ENCODE measurements around the gene CSTPP1. TPM values are rescaled to one million over a fixed set of nuclear protein-coding genes. Genes with fewer than 3 reads are reported as not detected.

Gene CSTPP1
- total RNA-seq, 6 experiments from 2014 or later: 3.3 to 7.5 (median 4.6) TPM

DNA sequence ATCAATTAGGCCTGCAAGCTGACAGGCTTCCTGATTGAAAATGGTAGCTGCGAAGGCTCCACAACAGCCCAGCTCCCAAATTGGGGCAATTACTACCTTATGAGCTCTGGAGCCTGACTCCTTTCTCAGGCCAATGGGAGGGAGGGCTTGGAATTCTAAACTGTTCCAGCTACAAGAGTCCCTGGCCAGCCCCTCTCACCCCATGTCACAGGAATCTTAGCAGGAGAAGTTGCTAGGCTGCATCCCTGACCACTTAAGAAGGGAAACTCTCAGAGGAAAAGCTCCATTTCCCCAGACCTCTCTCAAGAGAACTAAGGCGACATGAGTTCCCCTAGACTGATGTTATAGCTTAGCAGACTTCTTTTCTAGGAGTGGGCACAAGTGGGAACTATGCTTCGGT lies 23.1 kb upstream of the CSTPP1 start:
- Histone ChIP-seq H3K9me3 (no peaks in the 10 kb centered on the region), H3K27ac (no peak overlapping the region), H3K36me3 (no peaks in the 10 kb centered on the region), H3K4me3 (no peak overlapping the region), H3K4me1 (peaks cover 0 to 13% (median 0%) of the 10 kb centered on the region in 4 donors), H3K27me3 (peaks cover 0 to 8% of the 10 kb centered on the region in 2 donors)
- no peak for ATAC-seq
- WGBS (ENCODE audit: insufficient coverage, low coverage, low lambda C conversion rate, missing lambda C conversion rate): 78% methylated on average over 2 of the region's 3 CpGs
- intact Hi-C loops (cut with DNase I): no loop called here
- no peak for TF ChIP-seq POLR2A (IDR thresholded peaks at IDR 0.05)
- TF ChIP-seq, protein P1, sequence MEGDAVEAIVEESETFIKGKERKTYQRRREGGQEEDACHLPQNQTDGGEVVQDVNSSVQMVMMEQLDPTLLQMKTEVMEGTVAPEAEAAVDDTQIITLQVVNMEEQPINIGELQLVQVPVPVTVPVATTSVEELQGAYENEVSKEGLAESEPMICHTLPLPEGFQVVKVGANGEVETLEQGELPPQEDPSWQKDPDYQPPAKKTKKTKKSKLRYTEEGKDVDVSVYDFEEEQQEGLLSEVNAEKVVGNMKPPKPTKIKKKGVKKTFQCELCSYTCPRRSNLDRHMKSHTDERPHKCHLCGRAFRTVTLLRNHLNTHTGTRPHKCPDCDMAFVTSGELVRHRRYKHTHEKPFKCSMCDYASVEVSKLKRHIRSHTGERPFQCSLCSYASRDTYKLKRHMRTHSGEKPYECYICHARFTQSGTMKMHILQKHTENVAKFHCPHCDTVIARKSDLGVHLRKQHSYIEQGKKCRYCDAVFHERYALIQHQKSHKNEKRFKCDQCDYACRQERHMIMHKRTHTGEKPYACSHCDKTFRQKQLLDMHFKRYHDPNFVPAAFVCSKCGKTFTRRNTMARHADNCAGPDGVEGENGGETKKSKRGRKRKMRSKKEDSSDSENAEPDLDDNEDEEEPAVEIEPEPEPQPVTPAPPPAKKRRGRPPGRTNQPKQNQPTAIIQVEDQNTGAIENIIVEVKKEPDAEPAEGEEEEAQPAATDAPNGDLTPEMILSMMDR (IDR thresholded peaks at IDR 0.05): no peak
- no peak for DNase-seq

DNA sequence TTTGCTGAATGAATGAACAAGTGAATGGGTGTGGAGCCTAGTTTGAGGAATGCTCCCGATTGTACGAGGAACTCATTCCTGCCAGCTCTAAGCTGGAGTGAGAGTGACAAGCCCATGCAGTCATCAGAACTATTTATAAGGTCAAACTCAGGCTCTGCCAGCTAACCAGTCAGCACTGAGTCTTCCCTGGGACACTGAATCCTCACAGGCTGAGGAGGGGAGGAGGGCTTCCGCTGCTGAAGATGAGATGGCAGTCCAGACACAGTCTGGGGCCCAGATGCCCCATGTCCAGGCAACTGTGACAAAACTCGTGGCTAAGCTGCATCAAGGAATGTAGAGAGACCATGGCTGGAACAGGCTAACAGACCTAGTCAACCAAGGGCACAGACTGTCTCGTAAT lies 22.2 kb upstream of the CSTPP1 start:
- Histone ChIP-seq H3K4me1 (peaks cover 0 to 13% (median 0%) of the 10 kb centered on the region in 4 donors), H3K9me3 (no peaks in the 10 kb centered on the region), H3K27me3 (peaks cover 0 to 8% of the 10 kb centered on the region in 2 donors), H3K27ac (no peak overlapping the region), H3K4me3 (no peak overlapping the region), H3K36me3 (no peaks in the 10 kb centered on the region)
- ATAC-seq: no peak
- WGBS (ENCODE audit: insufficient coverage, low coverage, low lambda C conversion rate, missing lambda C conversion rate): 44% methylated on average over 4 of the region's 5 CpGs
- DNase-seq: no peak
- intact Hi-C loops (cut with DNase I): no loop called here
- TF ChIP-seq POLR2A (IDR thresholded peaks at IDR 0.05): no peak

DNA sequence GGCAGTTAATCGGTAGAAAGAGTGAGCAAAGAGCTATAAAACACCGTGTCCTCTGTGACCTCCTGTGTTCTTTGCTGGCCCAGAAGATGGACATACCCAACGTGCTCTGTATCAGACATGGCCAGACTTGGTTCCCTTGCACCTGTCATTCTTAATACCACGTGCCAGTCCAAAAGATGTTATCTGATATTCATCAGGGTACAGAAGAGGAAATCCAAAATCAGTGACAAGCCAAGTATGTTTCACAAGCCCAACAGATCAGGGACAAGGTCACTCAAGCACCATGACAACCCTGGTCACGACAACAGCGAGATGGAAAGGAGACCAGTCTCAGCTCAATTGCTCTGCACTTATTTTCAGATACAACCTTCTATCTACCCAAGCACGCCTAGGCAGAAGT lies 21.7 kb upstream of the CSTPP1 start:
- Histone ChIP-seq H3K4me1 (peaks cover 0 to 13% (median 0%) of the 10 kb centered on the region in 4 donors), H3K36me3 (no peaks in the 10 kb centered on the region), H3K4me3 (no peak overlapping the region), H3K9me3 (no peaks in the 10 kb centered on the region), H3K27me3 (peaks cover 0 to 8% of the 10 kb centered on the region in 2 donors), H3K27ac (no peak overlapping the region)
- intact Hi-C loops (cut with DNase I): no loop called here
- WGBS (ENCODE audit: insufficient coverage, low coverage, low lambda C conversion rate, missing lambda C conversion rate): 49% methylated on average over 7 of the region's 7 CpGs
- ATAC-seq (no peak), DNase-seq (no peak)
- no peak for TF ChIP-seq POLR2A (IDR thresholded peaks at IDR 0.05)
- TF ChIP-seq, protein P1 (IDR thresholded peaks at IDR 0.05): no peak

DNA sequence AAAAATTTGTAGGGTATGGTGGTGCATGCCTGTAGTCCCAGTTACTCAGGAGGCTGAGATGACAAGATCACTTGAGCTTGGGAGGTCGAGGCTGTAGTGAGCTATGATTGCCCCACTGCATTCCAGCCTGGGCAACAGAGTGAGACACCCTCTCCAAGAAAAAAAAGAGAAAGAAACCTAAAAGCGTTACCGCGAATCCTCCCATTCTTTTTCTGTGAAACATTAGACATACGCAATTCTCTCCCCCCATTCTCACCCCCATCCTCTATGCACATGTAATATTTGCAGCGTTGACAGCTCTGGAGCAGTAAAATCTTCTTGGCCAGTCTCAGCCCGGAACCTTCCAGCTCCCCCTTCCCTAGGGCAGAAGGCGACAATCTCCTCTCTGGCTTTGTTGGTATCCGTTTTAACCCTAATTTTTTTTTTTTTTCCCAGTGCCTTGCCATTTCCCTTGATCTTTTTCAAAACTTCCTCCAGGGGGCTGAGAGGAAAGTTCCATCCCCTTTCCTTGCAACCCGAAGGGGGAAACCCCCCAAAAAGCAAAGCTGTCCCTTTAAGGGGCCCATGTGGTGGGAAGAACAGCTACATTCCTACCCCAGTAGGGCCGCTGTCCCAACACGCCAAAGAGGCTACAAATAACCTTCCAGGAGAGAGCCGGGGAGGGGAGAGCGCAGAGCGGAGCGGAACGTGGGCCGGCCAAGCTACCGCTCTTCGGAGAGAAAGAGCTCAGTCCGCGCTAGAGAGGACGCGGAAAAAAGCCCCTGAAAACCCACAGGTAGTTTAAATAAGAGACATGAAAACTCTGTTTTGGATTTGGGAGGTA lies 20.1 kb upstream of the CSTPP1 start:
- Histone ChIP-seq H3K27me3 (peaks cover 0 to 8% of the 10 kb centered on the region in 2 donors), H3K27ac (peak overlapping the region in 1 of 3 donors; percentile 1), H3K9me3 (no peaks in the 10 kb centered on the region), H3K4me1 (peaks cover 0 to 13% (median 0%) of the 10 kb centered on the region in 4 donors), H3K4me3 (peak overlapping the region; percentile 12 to 57 (median 44)), H3K36me3 (no peaks in the 10 kb centered on the region)
- 13% methylated on average over 24 of the region's 24 CpGs for whole genome bisulfite sequencing (ENCODE audit: insufficient coverage, low coverage, low lambda C conversion rate, missing lambda C conversion rate)
- ATAC-seq (peak; percentile 60 to 70 (median 67)), DNase-seq (no peak)
- intact Hi-C loops (cut with DNase I): no loop called here
- TF ChIP-seq, protein P1 (IDR thresholded peaks at IDR 0.05): no peak
- TF ChIP-seq POLR2A (IDR thresholded peaks at IDR 0.05): no peak

DNA sequence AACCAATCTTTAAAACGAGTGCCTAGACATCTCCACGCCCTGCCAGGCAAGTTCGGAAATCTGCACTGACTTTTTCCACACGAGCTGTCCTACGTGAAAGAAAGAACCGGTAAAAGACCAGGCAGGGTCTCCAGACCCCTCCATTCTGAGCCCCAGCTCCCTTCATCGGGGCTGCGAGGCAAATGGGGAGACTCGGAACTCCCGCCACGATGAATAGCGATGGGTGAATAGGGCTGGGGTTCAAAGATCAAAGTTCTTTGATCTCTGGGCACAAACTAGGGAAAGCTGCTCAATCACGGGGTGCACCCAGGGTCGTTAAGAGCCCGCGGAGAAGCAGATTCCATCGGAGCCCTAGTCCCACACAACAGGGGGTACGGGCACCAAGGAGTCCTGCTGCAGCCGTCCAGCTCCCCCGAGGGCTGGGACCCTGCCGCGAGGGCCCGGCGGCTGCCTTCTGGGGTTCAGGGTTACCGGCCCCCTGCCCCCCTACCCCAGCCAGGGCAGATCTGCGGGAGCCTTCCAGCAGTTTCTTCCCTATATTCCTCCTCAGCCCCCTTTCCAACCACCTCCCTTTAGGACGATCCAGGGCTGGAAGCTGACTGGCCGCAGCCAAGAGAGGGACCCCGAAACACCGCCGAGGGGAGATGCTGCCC lies 19.3 kb upstream of the CSTPP1 start:
- Histone ChIP-seq H3K27ac (peak overlapping the region in 1 of 3 donors; percentile 1), H3K9me3 (no peaks in the 10 kb centered on the region), H3K4me1 (peaks cover 0 to 13% (median 0%) of the 10 kb centered on the region in 4 donors), H3K4me3 (peak overlapping the region; percentile 12 to 57 (median 44)), H3K27me3 (peaks cover 0 to 8% of the 10 kb centered on the region in 2 donors), H3K36me3 (no peaks in the 10 kb centered on the region)
- under 1% methylated on average over 17 of the region's 31 CpGs for WGBS (ENCODE audit: insufficient coverage, low coverage, low lambda C conversion rate, missing lambda C conversion rate)
- TF ChIP-seq POLR2A (IDR thresholded peaks at IDR 0.05): no peak
- TF ChIP-seq, protein P1 (IDR thresholded peaks at IDR 0.05): no peak
- intact Hi-C loops (cut with DNase I): no loop called here
- ATAC-seq: peak; percentile 33 to 70 (median 57)
- DNase-seq: no peak

Data from right lobe of liver (tissue), 6 donors.